ENCODE results near the gene MFN2. TPM values are rescaled to one million over a fixed set of nuclear protein-coding genes. Genes with fewer than 3 reads are reported as not detected.

Gene MFN2
- total RNA-seq, 1 experiment from 2014 or later: 72.6 TPM

DNA sequence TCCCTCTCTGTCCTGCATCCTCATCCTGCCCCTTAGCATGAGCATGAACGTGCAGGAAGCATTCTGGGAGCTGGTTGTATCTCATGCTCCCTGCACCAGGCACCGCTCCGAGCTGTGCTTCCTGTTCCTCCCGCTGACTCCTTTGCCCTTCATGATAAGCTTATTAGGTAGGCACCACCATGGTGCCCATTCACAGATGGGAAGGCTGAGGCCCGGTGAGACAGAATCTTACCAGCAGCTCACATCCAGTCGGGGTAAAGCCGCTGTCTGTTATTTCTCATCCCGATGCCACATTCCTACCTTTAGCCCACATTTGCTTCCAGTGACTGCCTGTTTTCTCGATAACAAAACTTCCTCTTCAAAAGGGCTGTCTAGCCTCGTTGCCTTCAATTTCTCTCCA, 46.3 kb downstream of the MFN2 start:
- no peak for TF ChIP-seq EZH2 (IDR thresholded peaks at IDR 0.05; ENCODE audit: low read depth)
- TF ChIP-seq, protein P1, sequence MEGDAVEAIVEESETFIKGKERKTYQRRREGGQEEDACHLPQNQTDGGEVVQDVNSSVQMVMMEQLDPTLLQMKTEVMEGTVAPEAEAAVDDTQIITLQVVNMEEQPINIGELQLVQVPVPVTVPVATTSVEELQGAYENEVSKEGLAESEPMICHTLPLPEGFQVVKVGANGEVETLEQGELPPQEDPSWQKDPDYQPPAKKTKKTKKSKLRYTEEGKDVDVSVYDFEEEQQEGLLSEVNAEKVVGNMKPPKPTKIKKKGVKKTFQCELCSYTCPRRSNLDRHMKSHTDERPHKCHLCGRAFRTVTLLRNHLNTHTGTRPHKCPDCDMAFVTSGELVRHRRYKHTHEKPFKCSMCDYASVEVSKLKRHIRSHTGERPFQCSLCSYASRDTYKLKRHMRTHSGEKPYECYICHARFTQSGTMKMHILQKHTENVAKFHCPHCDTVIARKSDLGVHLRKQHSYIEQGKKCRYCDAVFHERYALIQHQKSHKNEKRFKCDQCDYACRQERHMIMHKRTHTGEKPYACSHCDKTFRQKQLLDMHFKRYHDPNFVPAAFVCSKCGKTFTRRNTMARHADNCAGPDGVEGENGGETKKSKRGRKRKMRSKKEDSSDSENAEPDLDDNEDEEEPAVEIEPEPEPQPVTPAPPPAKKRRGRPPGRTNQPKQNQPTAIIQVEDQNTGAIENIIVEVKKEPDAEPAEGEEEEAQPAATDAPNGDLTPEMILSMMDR (conservative IDR thresholded peaks at IDR 0.05): no peak
- H3K27ac ChIP-seq: no peak overlapping the region
- ChIA-PET CTCF (no interaction called here), POLR2A (ENCODE audit: unreplicated experiment) (no interaction called here)
- intact Hi-C loops (cut with micrococcal nuclease; ENCODE audit: unreplicated experiment): no loop called here
- H3F3A ChIP-seq (ENCODE audit: insufficient read depth, low read depth): no peaks in the 10 kb centered on the region
- no peak overlapping the region for H2AFZ ChIP-seq
- H3K9me2 ChIP-seq (ENCODE audit: insufficient read depth): no peaks in the 10 kb centered on the region
- H3K4me2 ChIP-seq: no peak overlapping the region
- no peak overlapping the region for H3K4me3 ChIP-seq
- no peaks in the 10 kb centered on the region for H3K27me3 ChIP-seq (ENCODE audit: insufficient read depth, low read depth)
- no peaks in the 10 kb centered on the region for H3K9me3 ChIP-seq (ENCODE audit: insufficient read depth, low read depth)
- no peak for DNase-seq
- no peaks in the 10 kb centered on the region for H3K79me2 ChIP-seq (ENCODE audit: low read depth)
- no peaks in the 10 kb centered on the region for H3K36me3 ChIP-seq (ENCODE audit: low read depth)
- H3K4me1 ChIP-seq (replicated peaks; ENCODE audit: insufficient read depth): no peaks in the 10 kb centered on the region
- no TSS peak for BruUV-seq (replicated peaks)
- H4K20me1 ChIP-seq (ENCODE audit: insufficient read depth): no peaks in the 10 kb centered on the region

DNA sequence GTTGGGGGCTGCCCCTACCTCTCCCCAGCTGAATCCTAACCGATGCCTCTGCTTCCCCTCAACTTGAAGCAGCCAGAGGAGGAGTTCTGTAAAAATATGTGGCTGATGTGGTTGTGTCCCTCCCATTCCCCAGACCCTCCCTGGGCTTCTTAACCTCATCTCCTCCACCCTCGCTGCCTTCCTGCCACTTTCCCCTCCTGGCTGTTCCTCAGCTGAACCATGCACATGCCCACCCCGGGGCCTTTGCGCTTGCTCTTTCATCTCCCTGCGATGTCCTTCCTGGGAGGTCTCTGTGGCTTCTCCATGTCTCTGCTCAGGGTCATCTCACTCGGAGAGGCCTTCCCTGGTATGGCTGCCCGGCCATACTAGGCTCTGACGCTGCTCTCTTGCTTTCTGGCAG, 48.0 kb downstream of the MFN2 start:
- H3K79me2 ChIP-seq (ENCODE audit: low read depth): no peaks in the 10 kb centered on the region
- TF ChIP-seq, protein P1 (conservative IDR thresholded peaks at IDR 0.05): no peak
- TF ChIP-seq EZH2 (IDR thresholded peaks at IDR 0.05; ENCODE audit: low read depth): no peak

DNA sequence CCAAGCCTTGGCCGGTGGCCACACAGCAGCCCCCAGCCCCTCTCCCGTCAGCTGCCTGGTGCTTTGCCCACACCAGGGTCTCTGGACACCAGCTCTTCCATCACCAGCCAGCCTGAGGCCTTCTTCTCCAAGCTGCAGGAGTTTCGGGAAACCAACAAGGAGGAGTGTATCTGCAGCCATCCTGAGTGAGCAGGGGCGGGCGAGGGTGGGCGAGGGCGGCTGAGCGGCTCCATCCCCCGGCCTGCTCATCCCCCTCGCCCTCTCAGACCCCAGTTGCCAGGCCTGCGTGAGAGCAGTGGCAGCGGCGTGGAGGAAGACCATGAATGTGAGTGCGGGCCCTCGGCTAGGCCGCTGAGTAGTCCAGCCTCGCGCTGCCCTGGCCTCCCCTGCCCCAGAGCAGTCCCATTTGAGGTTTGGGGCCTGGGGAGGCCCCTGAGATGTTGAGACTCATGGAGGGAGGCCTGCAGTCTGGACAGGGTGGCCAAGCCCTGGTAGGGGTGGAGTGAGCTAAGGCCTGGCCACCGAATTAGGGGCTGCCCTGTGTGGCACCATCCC, 48.8 kb downstream of the MFN2 start:
- Histone ChIP-seq H3K4me2 (no peak overlapping the region), H4K20me1 (ENCODE audit: insufficient read depth) (no peaks in the 10 kb centered on the region), H3K9me3 (ENCODE audit: insufficient read depth, low read depth) (no peaks in the 10 kb centered on the region), H3K36me3 (ENCODE audit: low read depth) (no peaks in the 10 kb centered on the region), H3K9me2 (ENCODE audit: insufficient read depth) (no peaks in the 10 kb centered on the region), H3K79me2 (ENCODE audit: low read depth) (no peaks in the 10 kb centered on the region), H3K4me3 (no peak overlapping the region), H3F3A (ENCODE audit: insufficient read depth, low read depth) (no peaks in the 10 kb centered on the region), H3K27ac (no peak overlapping the region), H3K4me1 (replicated peaks; ENCODE audit: insufficient read depth) (no peaks in the 10 kb centered on the region), H2AFZ (no peak overlapping the region), H3K27me3 (ENCODE audit: insufficient read depth, low read depth) (no peaks in the 10 kb centered on the region)
- DNase-seq: no peak
- intact Hi-C loops (cut with micrococcal nuclease; ENCODE audit: unreplicated experiment): no loop called here
- ChIA-PET POLR2A (ENCODE audit: unreplicated experiment) (no interaction called here), CTCF (no interaction called here)
- no TSS peak for BruUV-seq (replicated peaks)
- TF ChIP-seq EZH2 (IDR thresholded peaks at IDR 0.05; ENCODE audit: low read depth): no peak
- TF ChIP-seq, protein P1 (conservative IDR thresholded peaks at IDR 0.05): no peak

More for the DNA sequence above, 48.0 kb downstream of the MFN2 start:
- ChIA-PET POLR2A (ENCODE audit: unreplicated experiment) (no interaction called here), CTCF (no interaction called here)
- H3K27ac ChIP-seq: no peak overlapping the region
- intact Hi-C loops (cut with micrococcal nuclease; ENCODE audit: unreplicated experiment): no loop called here
- H3K4me3 ChIP-seq: no peak overlapping the region
- no peaks in the 10 kb centered on the region for H3K4me1 ChIP-seq (replicated peaks; ENCODE audit: insufficient read depth)
- no peak for DNase-seq
- H4K20me1 ChIP-seq (ENCODE audit: insufficient read depth): no peaks in the 10 kb centered on the region
- no peaks in the 10 kb centered on the region for H3K27me3 ChIP-seq (ENCODE audit: insufficient read depth, low read depth)
- H3K36me3 ChIP-seq (ENCODE audit: low read depth): no peaks in the 10 kb centered on the region
- no peak overlapping the region for H3K4me2 ChIP-seq
- no peaks in the 10 kb centered on the region for H3F3A ChIP-seq (ENCODE audit: insufficient read depth, low read depth)
- H3K9me3 ChIP-seq (ENCODE audit: insufficient read depth, low read depth): no peaks in the 10 kb centered on the region
- no peaks in the 10 kb centered on the region for H3K9me2 ChIP-seq (ENCODE audit: insufficient read depth)
- H2AFZ ChIP-seq: no peak overlapping the region
- BruUV-seq (replicated peaks): no TSS peak
